ENCODE measurements around the gene PVALEF. TPM values are rescaled to one million over a fixed set of nuclear protein-coding genes. Genes with fewer than 3 reads are reported as not detected.
A peak's percentile ranks its signal among the peaks of the same experiment; 100 is the strongest.

Gene PVALEF
- total and polyA plus RNA-seq, 2 of the 13 experiments (the other 11 are each of a cell fraction or from before 2014, with no cell fraction given): 0.18 TPM

DNA sequence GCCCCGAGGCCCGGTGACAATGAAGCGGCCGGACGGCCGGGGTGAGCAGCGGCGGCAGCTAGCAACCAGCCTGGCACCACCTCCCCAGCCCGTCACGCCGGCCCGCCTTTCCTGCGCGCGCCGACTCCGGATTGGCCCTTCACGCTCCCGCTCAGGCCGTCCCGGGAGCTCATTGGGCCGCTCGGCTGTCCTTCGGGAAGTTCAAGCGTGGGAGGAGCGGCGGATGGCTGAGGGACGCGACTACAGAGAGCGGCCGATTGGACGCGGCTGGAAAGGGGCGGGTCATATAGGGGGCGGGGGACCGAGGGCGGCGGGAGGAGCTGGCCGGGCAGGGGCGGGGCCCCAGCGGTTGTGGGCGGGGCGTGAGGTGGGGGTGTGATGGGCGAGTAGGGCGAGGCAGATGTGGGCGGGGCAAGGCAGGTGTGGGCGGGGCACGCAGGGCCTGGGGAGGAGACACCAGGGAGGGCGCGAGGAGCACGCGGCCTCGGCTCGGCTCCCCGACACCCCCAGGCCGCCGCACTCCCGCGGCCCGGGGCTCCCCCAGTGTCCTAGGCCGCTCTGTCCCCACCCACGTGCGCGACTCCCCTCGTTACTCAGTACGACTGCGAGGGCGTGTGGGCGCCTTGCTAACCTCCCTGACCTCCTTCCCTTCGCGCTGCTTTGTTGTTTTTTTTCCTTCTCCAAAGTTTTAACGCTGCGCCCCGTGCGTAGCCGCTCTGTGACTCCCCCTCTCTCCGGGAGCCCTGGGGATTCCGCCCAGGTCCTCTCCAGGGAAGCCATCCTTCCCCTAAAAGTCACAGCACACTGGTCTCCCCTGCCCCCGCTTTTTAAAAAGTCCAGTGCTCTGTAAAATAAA is 57.8 kb downstream of the PVALEF start, which contains the start of gene CEP131 (continued):
- no peak for TF ChIP-seq ZNF839 (CRISPR knock-in tag; IDR thresholded peaks at IDR 0.05; ENCODE audit: borderline replicate concordance)
- TF ChIP-seq PHF8 (CRISPR knock-in tag; IDR thresholded peaks at IDR 0.05): peak; percentile 76
- no peak for TF ChIP-seq STAT5B (CRISPR knock-in tag; IDR thresholded peaks at IDR 0.05)
- TF ChIP-seq, protein P1, sequence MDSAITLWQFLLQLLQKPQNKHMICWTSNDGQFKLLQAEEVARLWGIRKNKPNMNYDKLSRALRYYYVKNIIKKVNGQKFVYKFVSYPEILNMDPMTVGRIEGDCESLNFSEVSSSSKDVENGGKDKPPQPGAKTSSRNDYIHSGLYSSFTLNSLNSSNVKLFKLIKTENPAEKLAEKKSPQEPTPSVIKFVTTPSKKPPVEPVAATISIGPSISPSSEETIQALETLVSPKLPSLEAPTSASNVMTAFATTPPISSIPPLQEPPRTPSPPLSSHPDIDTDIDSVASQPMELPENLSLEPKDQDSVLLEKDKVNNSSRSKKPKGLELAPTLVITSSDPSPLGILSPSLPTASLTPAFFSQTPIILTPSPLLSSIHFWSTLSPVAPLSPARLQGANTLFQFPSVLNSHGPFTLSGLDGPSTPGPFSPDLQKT (CRISPR knock-in tag; IDR thresholded peaks at IDR 0.05; ENCODE audit: borderline replicate concordance): no peak
- TF ChIP-seq ZNF569 (CRISPR knock-in tag; IDR thresholded peaks at IDR 0.05; ENCODE audit: borderline replicate concordance): peak; percentile 89; the same call in 1 of the 2 replicates
- no peak for TF ChIP-seq MIXL1 (CRISPR knock-in tag; IDR thresholded peaks at IDR 0.05)
- TF ChIP-seq ZSCAN29 (CRISPR knock-in tag; conservative IDR thresholded peaks at IDR 0.05): 0 out of 2 replicates have a peak, but pooled peaks have one; percentile 22
- TF ChIP-seq MED13 (CRISPR knock-in tag; IDR thresholded peaks at IDR 0.05): peak; percentile 46; the same call in 1 of the 2 replicates
- TF ChIP-seq YEATS4 (CRISPR knock-in tag; IDR thresholded peaks at IDR 0.05; ENCODE audit: borderline replicate concordance): peak; percentile 81
- peak; percentile 58 for TF ChIP-seq RXRA (CRISPR knock-in tag; IDR thresholded peaks at IDR 0.05)
- TF ChIP-seq ZBTB20 (CRISPR knock-in tag; IDR thresholded peaks at IDR 0.05; ENCODE audit: borderline replicate concordance, low read depth): peak; percentile 73; the same call in 1 of the 2 replicates
- TF ChIP-seq SP4 (CRISPR knock-in tag; IDR thresholded peaks at IDR 0.05): peak; percentile 96
- TF ChIP-seq KAT8 (CRISPR knock-in tag; IDR thresholded peaks at IDR 0.05): peak; percentile 75
- peak; percentile 76 for TF ChIP-seq TARDBP (CRISPR knock-in tag; IDR thresholded peaks at IDR 0.05)
- TF ChIP-seq, protein P2, sequence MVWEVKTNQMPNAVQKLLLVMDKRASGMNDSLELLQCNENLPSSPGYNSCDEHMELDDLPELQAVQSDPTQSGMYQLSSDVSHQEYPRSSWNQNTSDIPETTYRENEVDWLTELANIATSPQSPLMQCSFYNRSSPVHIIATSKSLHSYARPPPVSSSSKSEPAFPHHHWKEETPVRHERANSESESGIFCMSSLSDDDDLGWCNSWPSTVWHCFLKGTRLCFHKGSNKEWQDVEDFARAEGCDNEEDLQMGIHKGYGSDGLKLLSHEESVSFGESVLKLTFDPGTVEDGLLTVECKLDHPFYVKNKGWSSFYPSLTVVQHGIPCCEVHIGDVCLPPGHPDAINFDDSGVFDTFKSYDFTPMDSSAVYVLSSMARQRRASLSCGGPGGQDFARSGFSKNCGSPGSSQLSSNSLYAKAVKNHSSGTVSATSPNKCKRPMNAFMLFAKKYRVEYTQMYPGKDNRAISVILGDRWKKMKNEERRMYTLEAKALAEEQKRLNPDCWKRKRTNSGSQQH (CRISPR knock-in tag; IDR thresholded peaks at IDR 0.05; ENCODE audit: low read depth): 0 out of 2 replicates have a peak, but pooled peaks have one; percentile 38
- TF ChIP-seq MAF1 (CRISPR knock-in tag; IDR thresholded peaks at IDR 0.05; ENCODE audit: borderline replicate concordance): 0 out of 2 replicates have a peak, but pooled peaks have one; percentile 8
- TF ChIP-seq RXRB (CRISPR knock-in tag; IDR thresholded peaks at IDR 0.05; ENCODE audit: borderline replicate concordance): peak; percentile 44
- peak; percentile 60; the same call in 1 of the 2 replicates for TF ChIP-seq ZNF44 (CRISPR knock-in tag; IDR thresholded peaks at IDR 0.05)
- peak; percentile 78; the same call in 1 of the 2 replicates for TF ChIP-seq ZNF317 (CRISPR knock-in tag; IDR thresholded peaks at IDR 0.05)
- TF ChIP-seq, protein P3, sequence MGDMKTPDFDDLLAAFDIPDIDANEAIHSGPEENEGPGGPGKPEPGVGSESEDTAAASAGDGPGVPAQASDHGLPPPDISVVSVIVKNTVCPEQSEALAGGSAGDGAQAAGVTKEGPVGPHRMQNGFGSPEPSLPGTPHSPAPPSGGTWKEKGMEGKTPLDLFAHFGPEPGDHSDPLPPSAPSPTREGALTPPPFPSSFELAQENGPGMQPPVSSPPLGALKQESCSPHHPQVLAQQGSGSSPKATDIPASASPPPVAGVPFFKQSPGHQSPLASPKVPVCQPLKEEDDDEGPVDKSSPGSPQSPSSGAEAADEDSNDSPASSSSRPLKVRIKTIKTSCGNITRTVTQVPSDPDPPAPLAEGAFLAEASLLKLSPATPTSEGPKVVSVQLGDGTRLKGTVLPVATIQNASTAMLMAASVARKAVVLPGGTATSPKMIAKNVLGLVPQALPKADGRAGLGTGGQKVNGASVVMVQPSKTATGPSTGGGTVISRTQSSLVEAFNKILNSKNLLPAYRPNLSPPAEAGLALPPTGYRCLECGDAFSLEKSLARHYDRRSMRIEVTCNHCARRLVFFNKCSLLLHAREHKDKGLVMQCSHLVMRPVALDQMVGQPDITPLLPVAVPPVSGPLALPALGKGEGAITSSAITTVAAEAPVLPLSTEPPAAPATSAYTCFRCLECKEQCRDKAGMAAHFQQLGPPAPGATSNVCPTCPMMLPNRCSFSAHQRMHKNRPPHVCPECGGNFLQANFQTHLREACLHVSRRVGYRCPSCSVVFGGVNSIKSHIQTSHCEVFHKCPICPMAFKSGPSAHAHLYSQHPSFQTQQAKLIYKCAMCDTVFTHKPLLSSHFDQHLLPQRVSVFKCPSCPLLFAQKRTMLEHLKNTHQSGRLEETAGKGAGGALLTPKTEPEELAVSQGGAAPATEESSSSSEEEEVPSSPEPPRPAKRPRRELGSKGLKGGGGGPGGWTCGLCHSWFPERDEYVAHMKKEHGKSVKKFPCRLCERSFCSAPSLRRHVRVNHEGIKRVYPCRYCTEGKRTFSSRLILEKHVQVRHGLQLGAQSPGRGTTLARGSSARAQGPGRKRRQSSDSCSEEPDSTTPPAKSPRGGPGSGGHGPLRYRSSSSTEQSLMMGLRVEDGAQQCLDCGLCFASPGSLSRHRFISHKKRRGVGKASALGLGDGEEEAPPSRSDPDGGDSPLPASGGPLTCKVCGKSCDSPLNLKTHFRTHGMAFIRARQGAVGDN (CRISPR knock-in tag; IDR thresholded peaks at IDR 0.05): peak; percentile 98
- peak; percentile 76 for TF ChIP-seq KMT2B (CRISPR knock-in tag; IDR thresholded peaks at IDR 0.05)
- no peak for TF ChIP-seq ZNF333 (CRISPR knock-in tag; IDR thresholded peaks at IDR 0.05; ENCODE audit: borderline replicate concordance)
